ENCODE data around the gene SUPT20HL1.
"Not testable (repeated sequence)": the region's sequence is repeated elsewhere in the genome, so short reads cannot be mapped to it uniquely, and the experiment has no call there.

- TF ChIP-seq, protein P1, sequence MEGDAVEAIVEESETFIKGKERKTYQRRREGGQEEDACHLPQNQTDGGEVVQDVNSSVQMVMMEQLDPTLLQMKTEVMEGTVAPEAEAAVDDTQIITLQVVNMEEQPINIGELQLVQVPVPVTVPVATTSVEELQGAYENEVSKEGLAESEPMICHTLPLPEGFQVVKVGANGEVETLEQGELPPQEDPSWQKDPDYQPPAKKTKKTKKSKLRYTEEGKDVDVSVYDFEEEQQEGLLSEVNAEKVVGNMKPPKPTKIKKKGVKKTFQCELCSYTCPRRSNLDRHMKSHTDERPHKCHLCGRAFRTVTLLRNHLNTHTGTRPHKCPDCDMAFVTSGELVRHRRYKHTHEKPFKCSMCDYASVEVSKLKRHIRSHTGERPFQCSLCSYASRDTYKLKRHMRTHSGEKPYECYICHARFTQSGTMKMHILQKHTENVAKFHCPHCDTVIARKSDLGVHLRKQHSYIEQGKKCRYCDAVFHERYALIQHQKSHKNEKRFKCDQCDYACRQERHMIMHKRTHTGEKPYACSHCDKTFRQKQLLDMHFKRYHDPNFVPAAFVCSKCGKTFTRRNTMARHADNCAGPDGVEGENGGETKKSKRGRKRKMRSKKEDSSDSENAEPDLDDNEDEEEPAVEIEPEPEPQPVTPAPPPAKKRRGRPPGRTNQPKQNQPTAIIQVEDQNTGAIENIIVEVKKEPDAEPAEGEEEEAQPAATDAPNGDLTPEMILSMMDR (IDR thresholded peaks at IDR 0.05), result not testable (repeated sequence)
- TF ChIP-seq ZFX (IDR thresholded peaks at IDR 0.05; ENCODE audit: borderline replicate concordance), result not testable (repeated sequence)
Measured at GRCh38 chrX:24312249-24312607, 48.2 kb upstream of the SUPT20HL1 start.

Measured in 22Rv1 (cell line).